IMR-90 (cell line): ENCODE data around the gene WLS. TPM values are rescaled to one million over a fixed set of nuclear protein-coding genes. Genes with fewer than 3 reads are reported as not detected.

Experiments used
- ATAC-seq: fragments of 200-7000 bp; cut with Tn5 transposase; 2 replicates; pipeline ENCODE4 v1.9.1; 2020; ENCODE audit warnings: low read depth, mild to moderate bottlenecking, moderate library complexity
- BruUV-seq: library from RNA; stranded (reverse); fragments of 400-500 nt; replicated peaks from 2 replicates; lab custom pipeline; 2021; lab: Mats Ljungman, UMichigan
- CTCF ChIA-PET: fragments of 300-600 bp; formaldehyde crosslinking; extraction: SDS; loops from one replicate; lab custom pipeline; 2021; ENCODE audit warnings: antibody characterized with exemption; lab: Yijun Ruan, JAX
- POLR2A ChIA-PET: fragments of 300-600 bp; sonication (Branson Sonifier 250); formaldehyde crosslinking; loops from one replicate; lab custom pipeline; 2022; ENCODE audit warnings: antibody characterized with exemption; ENCODE audit not compliant: unreplicated experiment; lab: Charles Lee
- DNase-seq: peaks from one replicate; pipeline ENCODE4 v3.0.0; 2013
- H2AFZ ChIP-seq: replicated peaks from 2 replicates; pipeline ENCODE3; 2013; ENCODE audit warnings: low read length, mild to moderate bottlenecking; ENCODE audit not compliant: poor library complexity
- H2AK5ac ChIP-seq: 2 replicates; pipeline ENCODE4 v1.6.1; 2013; ENCODE audit warnings: low read depth, low read length, inconsistent platforms
- H2AK9ac ChIP-seq: replicated peaks from 2 replicates; pipeline ENCODE3; 2013; ENCODE audit warnings: mild to moderate bottlenecking, low read depth, low read length, moderate library complexity; ENCODE audit not compliant: poor library complexity
- H2BK120ac ChIP-seq: 2 replicates; pipeline ENCODE4 v1.6.1; 2013; ENCODE audit warnings: low read depth, low read length, inconsistent platforms
- H2BK15ac ChIP-seq: 3 replicates; pipeline ENCODE4 v1.6.1; 2013; ENCODE audit warnings: low read depth, low read length, inconsistent platforms
- H2BK20ac ChIP-seq: 2 replicates; pipeline ENCODE4 v1.6.1; 2013; ENCODE audit warnings: low read depth, mild to moderate bottlenecking, inconsistent platforms, low read length, moderate library complexity
- H2BK5ac ChIP-seq: 2 replicates; pipeline ENCODE4 v1.6.1; 2013; ENCODE audit warnings: mild to moderate bottlenecking, low read depth, low read length, inconsistent platforms; ENCODE audit not compliant: poor library complexity, severe bottlenecking
- H3K14ac ChIP-seq: replicated peaks from 2 replicates; pipeline ENCODE4 v1.6.1; 2013; ENCODE audit warnings: low read depth, low read length, inconsistent platforms
- H3K18ac ChIP-seq: 2 replicates; pipeline ENCODE4 v1.6.1; 2013; ENCODE audit warnings: low read depth, low read length, control low read depth
- H3K23ac ChIP-seq: 2 replicates; pipeline ENCODE4 v1.6.1; 2013; ENCODE audit warnings: low read depth, low read length, inconsistent platforms
- H3K27ac ChIP-seq: 2 replicates; pipeline ENCODE4 v1.5.1; 2013; ENCODE audit warnings: mild to moderate bottlenecking, control low read depth, low read length; ENCODE audit not compliant: insufficient read depth
- H3K27me3 ChIP-seq: 2 replicates; pipeline ENCODE4 v1.6.1; 2013; ENCODE audit warnings: low read length; ENCODE audit not compliant: control insufficient read depth, insufficient read depth
- H3K36me3 ChIP-seq: 2 replicates; pipeline ENCODE4 v1.6.1; 2013; ENCODE audit warnings: low read length, mixed read lengths; ENCODE audit not compliant: control insufficient read depth, insufficient read depth
- H3K4ac ChIP-seq: 2 replicates; pipeline ENCODE4 v1.6.1; 2013; ENCODE audit warnings: low read depth, low read length, inconsistent platforms
- H3K4me1 ChIP-seq: 2 replicates; pipeline ENCODE4 v1.6.1; 2013; ENCODE audit warnings: low read length, mixed read lengths; ENCODE audit not compliant: control insufficient read depth, insufficient read depth
- H3K4me2 ChIP-seq: 2 replicates; pipeline ENCODE4 v1.6.1; 2013; ENCODE audit warnings: low read depth, mild to moderate bottlenecking, control low read depth, low read length, moderate library complexity
- H3K4me3 ChIP-seq: 2 replicates; pipeline ENCODE4 v1.5.1; 2013; ENCODE audit warnings: low read depth, mild to moderate bottlenecking, control low read depth, low read length, moderate library complexity; ENCODE audit not compliant: insufficient read depth
- H3K56ac ChIP-seq: 2 replicates; pipeline ENCODE4 v1.6.1; 2013; ENCODE audit warnings: low read length, inconsistent platforms; ENCODE audit not compliant: insufficient read depth; ENCODE audit errors: extremely low read depth
- H3K79me1 ChIP-seq, 2 experiments: 2 replicates each; pipeline ENCODE4 v1.6.1; 2013; ENCODE audit warnings: low read length in 2 of 2, inconsistent platforms in 1 of 2, low read depth in 1 of 2
- H3K9ac ChIP-seq: 2 replicates; pipeline ENCODE4 v1.6.1; 2013; ENCODE audit warnings: low read depth, low read length, control low read depth
- H3K9me1 ChIP-seq: 2 replicates; pipeline ENCODE4 v1.6.1; 2013; ENCODE audit warnings: low read length, inconsistent platforms; ENCODE audit not compliant: insufficient read depth
- H3K9me3 ChIP-seq: 2 replicates; pipeline ENCODE4 v1.6.1; 2013; ENCODE audit warnings: low read length; ENCODE audit not compliant: control insufficient read depth, insufficient read depth
- H4K20me1 ChIP-seq: 2 replicates; pipeline ENCODE4 v1.6.1; 2013; ENCODE audit warnings: low read length, inconsistent platforms; ENCODE audit not compliant: insufficient read depth
- H4K5ac ChIP-seq: 2 replicates; pipeline ENCODE4 v1.6.1; 2013; ENCODE audit warnings: mild to moderate bottlenecking, low read depth, low read length, control low read depth
- H4K8ac ChIP-seq, 2 experiments: 2 replicates each; pipeline ENCODE4 v1.6.1; 2013; ENCODE audit warnings: low read depth in 2 of 2, low read length in 2 of 2, control low read depth in 1 of 2, inconsistent platforms in 1 of 2
- H4K91ac ChIP-seq: 2 replicates; pipeline ENCODE4 v1.6.1; 2013; ENCODE audit warnings: low read depth, low read length, inconsistent platforms; ENCODE audit not compliant: insufficient read depth
- BHLHE40 ChIP-seq: fragments of 150-350 bp; IDR thresholded peaks from 2 replicates; pipeline ENCODE4 v1.6.1; 2016; ENCODE audit warnings: mild to moderate bottlenecking, low read depth, low read length
- CEBPB ChIP-seq: IDR thresholded peaks from 2 replicates; pipeline ENCODE4 v1.6.1; 2012; ENCODE audit warnings: low read depth, low read length, improper control_type of control experiment
- CHD1 ChIP-seq: IDR thresholded peaks from 2 replicates; pipeline ENCODE4 v1.6.1; 2012; ENCODE audit warnings: low read depth, low read length, improper control_type of control experiment
- FOS ChIP-seq: fragments of 150-350 bp; IDR thresholded peaks from 2 replicates; pipeline ENCODE4 v1.6.1; 2016; ENCODE audit warnings: low read depth, low read length
- MAFK ChIP-seq: IDR thresholded peaks from 2 replicates; pipeline ENCODE4 v1.6.1; 2012; ENCODE audit warnings: low read depth, low read length, improper control_type of control experiment
- MAZ ChIP-seq: IDR thresholded peaks from 2 replicates; pipeline ENCODE4 v1.6.1; 2012; ENCODE audit warnings: low read depth, mild to moderate bottlenecking, low read length, improper control_type of control experiment, moderate library complexity, borderline replicate concordance
- MXI1 ChIP-seq: IDR thresholded peaks from 2 replicates; pipeline ENCODE4 v1.6.1; 2012; ENCODE audit warnings: low read depth, mild to moderate bottlenecking, low read length, moderate library complexity, borderline replicate concordance
- POLR2A ChIP-seq: IDR thresholded peaks from 2 replicates; pipeline ENCODE4 v1.6.1; 2012; ENCODE audit warnings: mild to moderate bottlenecking, low read depth, low read length
- RAD21 ChIP-seq: IDR thresholded peaks from 2 replicates; pipeline ENCODE4 v1.6.1; 2012; ENCODE audit warnings: low read length, improper control_type of control experiment
- RCOR1 ChIP-seq: IDR thresholded peaks from 2 replicates; pipeline ENCODE4 v1.6.1; 2012; ENCODE audit warnings: mild to moderate bottlenecking, low read length, improper control_type of control experiment; ENCODE audit not compliant: insufficient replicate concordance
- RFX5 ChIP-seq: IDR thresholded peaks from 2 replicates; pipeline ENCODE4 v1.8.0; 2012; ENCODE audit warnings: low read depth, mild to moderate bottlenecking, low read length, moderate library complexity
- SMC3 ChIP-seq: fragments of 150-350 bp; IDR thresholded peaks from 2 replicates; pipeline ENCODE4 v1.6.1; 2016; ENCODE audit warnings: low read depth, mild to moderate bottlenecking, antibody characterized with exemption, low read length, moderate library complexity
- WGBS, 2 experiments: methylation state at CpG; one replicate each; pipeline versions ENCODE4 v1.1.5 to v1.1.7; 2013; ENCODE audit warnings: missing lambda C conversion rate in 2 of 2; ENCODE audit not compliant: insufficient read length in 1 of 2; ENCODE audit errors: extremely low coverage in 2 of 2; 5-methylcytosine and 5-hydroxymethylcytosine counted together
- dilution Hi-C: fragments of 300-500 bp; cut with HindIII; formaldehyde crosslinking; loops from one replicate; pipeline ENCODE4 v1.14.3; 2018; ENCODE audit warnings: low sequenced_read_pairs; ENCODE audit not compliant: unreplicated experiment
- in situ Hi-C: fragments of 300-500 bp; cut with MboI; formaldehyde crosslinking; loops from 3 replicates; pipeline ENCODE4 v1.14.3; 2019; ENCODE audit warnings: low sequenced_read_pairs, inconsistent platforms, mixed read lengths
- intact Hi-C: fragments of 100-400 bp; cut with micrococcal nuclease; formaldehyde crosslinking; loops from 2 replicates; pipeline ENCODE4 v1.10.0; 2022
- polyA plus RNA-seq, 3 experiments: library from polyadenylated mRNA; depleted of rRNA; stranded (reverse); fragments of >200 nt; gene quantifications; 2 replicates each; pipeline ENCODE4 v1.2.3, GENCODE V29; 2012; ENCODE audit warnings: low replicate concordance in 1 of 3
- total RNA-seq: library from RNA; depleted of rRNA; stranded (reverse); fragments of >200 nt; gene quantifications from 2 replicates; pipeline ENCODE4 v1.2.3, GENCODE V29; 2012
- TF ChIP-seq, protein P1 (sequence below): fragments of 150-350 bp; IDR thresholded peaks from 2 replicates; pipeline ENCODE4 v1.6.1; 2017; ENCODE audit warnings: mild to moderate bottlenecking, antibody characterized with exemption, low read length, low read depth
- TF ChIP-seq, protein P2 (sequence below): fragments of 150-350 bp; IDR thresholded peaks from 2 replicates; pipeline ENCODE4 v1.6.1; 2016; ENCODE audit warnings: low read depth, mild to moderate bottlenecking, low read length, moderate library complexity, borderline replicate concordance
- TF ChIP-seq, protein P3 (sequence below): conservative IDR thresholded peaks from 2 replicates; pipeline ENCODE4 v1.5.1; 2012; ENCODE audit warnings: mild to moderate bottlenecking, low read depth, low read length, improper control_type of control experiment

WLS gene
- total and polyA plus RNA-seq, 2 of the 4 experiments (the other 2 are of a cell fraction) = 152 to 157 TPM

DNA sequence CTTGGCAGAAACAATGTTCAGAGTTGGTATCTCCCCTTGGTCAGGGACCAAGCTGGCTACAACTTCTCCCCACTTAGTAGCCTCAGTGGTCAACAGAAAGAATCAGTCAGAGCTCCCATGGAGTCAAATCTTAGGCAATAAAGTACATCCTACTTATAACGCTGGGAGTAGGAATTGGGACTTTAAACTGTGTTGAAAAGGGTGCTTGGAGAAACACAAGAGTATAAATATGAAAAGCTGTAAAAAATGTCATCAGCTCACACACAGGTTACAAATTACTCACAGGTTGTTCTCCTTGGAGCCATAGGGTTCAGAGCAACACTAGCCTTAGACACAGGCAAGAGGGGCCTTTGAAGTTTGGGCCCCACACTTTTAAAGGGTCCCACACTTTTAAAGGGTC, 67.4 kb downstream of the WLS start:
- no peak overlapping the region for H3K23ac ChIP-seq
- no peak overlapping the region for H3K4ac ChIP-seq
- BruUV-seq = no TSS peak
- H2AK5ac ChIP-seq = no peak overlapping the region
- no CpG with 5 or more reads among the region's 1 CpG for WGBS, 2 experiments
- H4K91ac ChIP-seq = no peak overlapping the region
- no peak overlapping the region for H3K14ac ChIP-seq
- H3K56ac ChIP-seq = no peak overlapping the region
- no peak overlapping the region for H3K9ac ChIP-seq
- ChIA-PET CTCF (no interaction called here), POLR2A (interaction anchor here (0.6 kb wide), 1 partner anchor 67 kb away, joined by 6 read pairs; no protein-coding TSS in a partner anchor)
- intact Hi-C loops = loop anchor here (1.0 kb wide), 1 partner anchor 10 kb away; no protein-coding TSS in a partner anchor
- H3K27ac ChIP-seq = no peak overlapping the region
- in situ Hi-C loops = no loop called here
- dilution Hi-C loops = no loop called here
- H3K9me3 ChIP-seq = no peaks in the 10 kb centered on the region
- no peak for ATAC-seq
- peaks cover 4% of the 10 kb centered on the region; the same call in 1 of the 2 replicates for H4K20me1 ChIP-seq
- no peak overlapping the region for H2BK20ac ChIP-seq
- no peak overlapping the region for H2BK120ac ChIP-seq
- H3K79me1 ChIP-seq = peaks cover 41 to 73% of the 10 kb centered on the region in 2 experiments
- TF ChIP-seq RCOR1 (no peak), CHD1 (no peak), BHLHE40 (no peak), RAD21 (no peak), MAZ (no peak), MXI1 (no peak), SMC3 (no peak), CEBPB (no peak), MAFK (no peak), RFX5 (no peak), POLR2A (no peak), FOS (no peak)
- TF ChIP-seq, protein P1, sequence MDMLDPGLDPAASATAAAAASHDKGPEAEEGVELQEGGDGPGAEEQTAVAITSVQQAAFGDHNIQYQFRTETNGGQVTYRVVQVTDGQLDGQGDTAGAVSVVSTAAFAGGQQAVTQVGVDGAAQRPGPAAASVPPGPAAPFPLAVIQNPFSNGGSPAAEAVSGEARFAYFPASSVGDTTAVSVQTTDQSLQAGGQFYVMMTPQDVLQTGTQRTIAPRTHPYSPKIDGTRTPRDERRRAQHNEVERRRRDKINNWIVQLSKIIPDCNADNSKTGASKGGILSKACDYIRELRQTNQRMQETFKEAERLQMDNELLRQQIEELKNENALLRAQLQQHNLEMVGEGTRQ = no peak
- TF ChIP-seq, protein P2, sequence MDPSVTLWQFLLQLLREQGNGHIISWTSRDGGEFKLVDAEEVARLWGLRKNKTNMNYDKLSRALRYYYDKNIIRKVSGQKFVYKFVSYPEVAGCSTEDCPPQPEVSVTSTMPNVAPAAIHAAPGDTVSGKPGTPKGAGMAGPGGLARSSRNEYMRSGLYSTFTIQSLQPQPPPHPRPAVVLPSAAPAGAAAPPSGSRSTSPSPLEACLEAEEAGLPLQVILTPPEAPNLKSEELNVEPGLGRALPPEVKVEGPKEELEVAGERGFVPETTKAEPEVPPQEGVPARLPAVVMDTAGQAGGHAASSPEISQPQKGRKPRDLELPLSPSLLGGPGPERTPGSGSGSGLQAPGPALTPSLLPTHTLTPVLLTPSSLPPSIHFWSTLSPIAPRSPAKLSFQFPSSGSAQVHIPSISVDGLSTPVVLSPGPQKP = no peak
- TF ChIP-seq, protein P3, sequence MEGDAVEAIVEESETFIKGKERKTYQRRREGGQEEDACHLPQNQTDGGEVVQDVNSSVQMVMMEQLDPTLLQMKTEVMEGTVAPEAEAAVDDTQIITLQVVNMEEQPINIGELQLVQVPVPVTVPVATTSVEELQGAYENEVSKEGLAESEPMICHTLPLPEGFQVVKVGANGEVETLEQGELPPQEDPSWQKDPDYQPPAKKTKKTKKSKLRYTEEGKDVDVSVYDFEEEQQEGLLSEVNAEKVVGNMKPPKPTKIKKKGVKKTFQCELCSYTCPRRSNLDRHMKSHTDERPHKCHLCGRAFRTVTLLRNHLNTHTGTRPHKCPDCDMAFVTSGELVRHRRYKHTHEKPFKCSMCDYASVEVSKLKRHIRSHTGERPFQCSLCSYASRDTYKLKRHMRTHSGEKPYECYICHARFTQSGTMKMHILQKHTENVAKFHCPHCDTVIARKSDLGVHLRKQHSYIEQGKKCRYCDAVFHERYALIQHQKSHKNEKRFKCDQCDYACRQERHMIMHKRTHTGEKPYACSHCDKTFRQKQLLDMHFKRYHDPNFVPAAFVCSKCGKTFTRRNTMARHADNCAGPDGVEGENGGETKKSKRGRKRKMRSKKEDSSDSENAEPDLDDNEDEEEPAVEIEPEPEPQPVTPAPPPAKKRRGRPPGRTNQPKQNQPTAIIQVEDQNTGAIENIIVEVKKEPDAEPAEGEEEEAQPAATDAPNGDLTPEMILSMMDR = no peak
- H4K8ac ChIP-seq = no peak overlapping the region
- H2BK15ac ChIP-seq = no peak overlapping the region
- H3K36me3 ChIP-seq = peaks cover 21% of the 10 kb centered on the region
- H3K27me3 ChIP-seq = no peaks in the 10 kb centered on the region
- peaks cover 23% of the 10 kb centered on the region for H3K9me1 ChIP-seq
- peaks cover 2% of the 10 kb centered on the region for H3K4me1 ChIP-seq
- H3K4me3 ChIP-seq = no peak overlapping the region
- DNase-seq = no peak
- no peak overlapping the region for H4K5ac ChIP-seq
- H2AK9ac ChIP-seq = no peak overlapping the region
- no peak overlapping the region for H3K18ac ChIP-seq
- H2BK5ac ChIP-seq = no peak overlapping the region
- no peak overlapping the region for H3K4me2 ChIP-seq
- H2AFZ ChIP-seq = no peak overlapping the region
